Superior temporal gyrus (tissue), 1 donor: ENCODE results near the gene LGR6.
"Not testable (repeated sequence)": the region's sequence is repeated elsewhere in the genome, so short reads cannot be mapped to it uniquely, and the experiment has no call there.

Experiments
- DNase-seq: peaks from one replicate; pipeline ENCODE4 v3.0.0-alpha.2; 2016; ENCODE audit errors: extremely low spot score

The LGR6 gene

DNA sequence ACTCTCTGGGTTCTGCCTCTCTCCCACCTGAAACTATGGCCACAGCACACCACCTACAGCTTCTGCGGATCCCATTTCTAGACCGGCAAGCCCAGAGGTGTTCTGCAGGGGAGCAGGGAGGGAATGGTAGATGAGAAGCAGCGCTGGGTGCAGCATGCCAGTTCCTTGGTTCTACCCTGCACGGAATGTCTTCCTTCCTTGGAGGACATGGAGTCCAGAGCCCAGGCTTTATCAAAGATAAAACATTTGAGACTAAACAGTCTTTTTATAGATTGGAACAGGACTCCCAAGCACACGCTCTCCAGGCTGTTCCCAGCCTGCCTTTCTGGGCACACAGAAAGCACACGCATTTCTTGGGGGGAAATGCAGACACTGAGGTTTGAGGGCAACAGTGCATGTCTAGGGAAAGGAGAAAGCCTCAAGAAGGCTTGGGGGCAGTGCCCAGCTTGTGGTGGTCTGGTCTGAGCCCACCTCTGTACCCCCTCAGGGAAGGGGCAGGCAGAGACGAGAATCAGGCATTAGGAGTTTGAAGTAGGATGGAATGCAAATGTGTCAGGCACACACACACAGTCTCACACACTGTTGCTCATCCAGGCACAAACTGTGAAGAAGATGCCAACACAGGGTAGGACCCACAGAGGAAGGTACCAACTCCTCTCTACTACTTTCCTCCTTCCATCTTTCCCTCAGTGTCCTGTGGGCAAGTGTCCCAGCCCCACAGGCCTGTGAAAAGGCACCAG, 29.7 kb downstream of the LGR6 start:
- DNase-seq, result peak; percentile 27

DNA sequence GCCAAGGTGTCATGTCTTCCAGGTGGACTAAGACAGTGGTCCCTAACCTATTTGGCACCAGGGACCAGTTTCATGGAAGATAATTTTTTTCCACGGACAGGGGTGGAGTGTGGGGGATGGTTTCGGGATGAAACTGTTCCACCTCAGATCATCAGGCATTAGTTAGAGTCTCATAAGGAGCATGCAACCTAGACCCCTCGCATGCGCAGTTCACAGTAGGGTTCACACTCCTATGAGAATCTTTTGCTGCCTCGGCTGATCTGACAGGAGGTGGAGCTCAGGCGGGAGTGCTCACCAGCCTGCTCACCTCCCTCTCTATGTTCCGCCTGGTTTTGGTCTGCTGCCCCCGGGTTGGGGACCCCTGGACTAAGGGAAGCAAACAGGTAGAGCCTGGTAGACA, 30.9 kb downstream of the LGR6 start:
- DNase-seq, result no peak

DNA sequence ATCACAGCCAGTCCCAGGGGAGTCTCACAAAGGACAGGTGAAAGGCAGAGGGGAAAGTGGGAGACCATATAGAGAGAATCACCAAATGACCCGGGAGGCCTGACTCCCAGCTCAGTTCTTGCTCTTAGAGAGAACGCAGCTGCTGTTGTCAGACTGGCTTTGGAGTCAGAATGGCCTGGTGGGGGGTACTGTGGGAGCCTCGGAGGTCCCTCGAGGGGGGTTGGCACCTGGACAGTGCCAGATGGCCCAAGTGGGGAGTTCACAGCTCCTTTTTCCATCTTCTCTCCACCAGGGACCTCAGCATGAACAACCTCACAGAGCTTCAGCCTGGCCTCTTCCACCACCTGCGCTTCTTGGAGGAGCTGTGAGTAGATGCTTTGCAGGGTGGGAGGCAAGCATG, 31.5 kb downstream of the LGR6 start:
- DNase-seq, result no peak

DNA sequence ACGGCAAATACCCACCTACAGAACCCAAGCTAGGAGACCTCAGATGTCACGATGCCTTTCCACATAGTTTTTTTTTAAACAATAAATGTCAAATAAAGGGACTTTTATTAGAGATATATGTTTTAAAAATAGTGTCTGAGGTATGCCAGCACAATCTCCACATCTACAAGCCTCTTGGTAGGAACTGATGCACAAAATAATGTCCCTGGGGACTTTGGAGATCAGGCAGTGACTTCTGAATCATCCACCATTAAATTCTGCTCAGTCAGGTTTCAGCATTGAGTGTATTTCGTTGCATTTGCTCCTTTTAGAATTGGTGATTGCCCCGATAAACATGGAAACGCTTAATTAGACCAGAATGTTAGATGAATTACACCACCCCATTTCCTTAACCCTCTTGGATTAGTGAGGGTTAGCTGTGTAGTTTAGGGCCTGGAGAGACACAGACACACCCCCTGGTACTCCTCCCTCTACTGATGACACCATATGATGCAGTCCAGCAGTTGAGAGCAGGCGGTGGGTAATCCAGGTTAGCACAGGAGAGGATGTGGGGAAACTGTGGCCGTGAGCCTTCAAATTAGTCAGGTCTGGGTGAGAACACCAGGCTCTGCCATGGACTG, 33.6 kb downstream of the LGR6 start:
- DNase-seq, result no peak

DNA sequence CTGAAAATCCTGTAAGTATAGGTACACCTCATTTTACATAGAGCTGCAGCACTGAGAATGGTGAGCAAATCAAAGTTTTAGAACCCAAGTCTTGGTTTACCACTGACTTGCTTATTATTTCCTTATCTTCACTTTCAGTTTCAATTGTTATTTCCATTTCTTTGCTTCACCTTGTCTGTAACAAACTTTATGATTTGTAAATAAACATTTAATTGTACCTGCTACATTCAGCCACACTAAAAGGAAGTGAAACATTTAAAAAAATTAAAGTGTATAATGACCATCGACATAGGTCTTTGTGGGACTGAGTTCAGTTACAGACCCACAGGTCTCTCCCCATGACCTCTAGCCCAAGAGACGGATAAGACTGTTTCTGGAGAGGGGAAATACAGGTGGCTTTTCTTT, 34.4 kb downstream of the LGR6 start:
- no peak for DNase-seq

DNA sequence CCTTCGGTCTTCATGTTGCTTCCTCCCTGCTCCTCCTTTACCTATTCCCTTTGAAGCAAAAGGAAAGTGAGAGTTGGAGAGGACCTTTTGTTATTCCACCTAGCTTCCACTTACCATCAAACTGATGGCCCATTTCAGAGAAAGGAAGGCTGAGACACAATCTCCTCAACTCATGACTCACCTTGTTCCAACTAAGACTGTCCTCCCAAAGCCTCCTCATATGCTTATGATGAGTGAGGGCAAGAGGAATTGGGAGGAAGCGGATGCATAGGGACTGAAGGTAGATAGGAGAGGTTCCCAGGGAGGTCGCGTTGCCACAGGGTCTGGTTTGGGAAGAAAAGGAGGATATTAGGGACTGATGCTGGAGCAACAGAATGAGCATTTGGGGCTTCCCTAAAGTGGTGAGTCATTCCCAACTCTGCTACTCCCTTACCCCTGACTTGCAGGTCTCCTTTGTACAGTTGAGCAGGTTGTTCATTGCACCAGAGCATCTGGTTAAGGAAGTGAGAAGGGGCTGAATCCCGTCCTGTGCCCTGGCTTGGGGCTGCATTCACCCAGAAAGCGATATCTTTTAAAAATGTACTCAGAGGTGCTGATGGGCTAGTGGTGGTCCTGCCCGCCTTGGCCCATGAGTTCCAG, 35.0 kb downstream of the LGR6 start:
- DNase-seq, result no peak

DNA sequence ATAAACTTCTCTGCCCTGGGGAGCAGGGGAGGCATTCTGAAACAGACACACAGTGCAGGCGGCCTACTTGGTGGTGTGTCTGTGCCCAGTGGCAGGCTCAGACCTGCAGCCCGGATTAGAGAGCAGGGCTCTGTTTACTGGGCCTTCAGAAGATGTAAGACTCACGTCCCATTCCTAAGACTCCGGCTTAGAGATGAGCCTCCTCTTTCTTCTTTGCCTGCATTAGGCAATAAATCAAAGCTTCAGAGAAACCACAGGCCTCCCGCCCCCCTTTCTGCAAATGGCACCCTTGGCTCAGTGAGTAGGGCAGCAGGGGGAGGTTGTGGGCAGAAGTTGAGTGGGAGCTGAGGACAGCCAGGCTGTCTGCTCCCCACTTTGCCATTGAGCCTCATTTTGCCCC, 35.8 kb downstream of the LGR6 start:
- DNase-seq, result no peak

DNA sequence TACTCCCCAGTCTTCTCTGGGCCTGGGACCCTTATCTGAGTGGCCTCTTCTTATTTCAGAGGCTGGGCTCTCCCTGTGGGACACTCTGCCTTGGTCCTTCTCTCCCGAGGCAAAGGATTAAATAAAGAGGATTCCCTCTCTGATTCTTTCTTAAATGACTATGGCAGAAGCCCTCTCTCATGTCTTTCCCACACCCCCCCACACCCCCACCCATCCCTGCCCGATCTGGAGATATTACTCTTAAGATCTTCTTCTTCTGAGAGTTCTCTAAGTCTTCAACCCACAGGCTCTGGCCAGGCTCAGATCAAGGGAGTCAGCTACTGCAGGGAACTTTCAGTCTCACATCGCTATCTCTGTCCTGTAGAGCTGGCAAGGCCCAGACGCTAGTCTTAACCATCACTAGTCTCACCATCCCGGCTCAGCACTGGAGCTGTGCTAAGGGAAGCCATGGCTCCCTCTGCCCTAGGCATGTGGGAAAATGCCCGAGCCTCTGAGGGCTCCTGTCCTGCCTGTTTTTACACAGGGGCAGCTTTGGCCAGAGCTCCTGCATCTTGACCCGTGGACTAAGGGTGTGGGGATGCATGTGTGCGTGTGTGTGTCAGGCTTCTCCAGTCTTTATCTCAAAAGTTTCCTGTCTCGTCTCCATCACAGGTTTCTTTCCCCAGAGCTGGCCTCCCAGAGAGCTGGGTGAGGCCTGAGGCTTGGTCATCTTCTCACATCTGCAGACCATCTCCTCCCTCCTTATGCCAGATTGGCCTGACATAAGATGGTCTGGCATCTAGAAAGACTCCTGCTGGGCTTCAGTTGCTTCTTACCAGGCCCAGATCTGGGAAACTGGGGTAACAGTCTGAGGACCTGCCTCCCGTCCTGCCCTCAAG, 36.7 kb downstream of the LGR6 start:
- DNase-seq, result no peak

DNA sequence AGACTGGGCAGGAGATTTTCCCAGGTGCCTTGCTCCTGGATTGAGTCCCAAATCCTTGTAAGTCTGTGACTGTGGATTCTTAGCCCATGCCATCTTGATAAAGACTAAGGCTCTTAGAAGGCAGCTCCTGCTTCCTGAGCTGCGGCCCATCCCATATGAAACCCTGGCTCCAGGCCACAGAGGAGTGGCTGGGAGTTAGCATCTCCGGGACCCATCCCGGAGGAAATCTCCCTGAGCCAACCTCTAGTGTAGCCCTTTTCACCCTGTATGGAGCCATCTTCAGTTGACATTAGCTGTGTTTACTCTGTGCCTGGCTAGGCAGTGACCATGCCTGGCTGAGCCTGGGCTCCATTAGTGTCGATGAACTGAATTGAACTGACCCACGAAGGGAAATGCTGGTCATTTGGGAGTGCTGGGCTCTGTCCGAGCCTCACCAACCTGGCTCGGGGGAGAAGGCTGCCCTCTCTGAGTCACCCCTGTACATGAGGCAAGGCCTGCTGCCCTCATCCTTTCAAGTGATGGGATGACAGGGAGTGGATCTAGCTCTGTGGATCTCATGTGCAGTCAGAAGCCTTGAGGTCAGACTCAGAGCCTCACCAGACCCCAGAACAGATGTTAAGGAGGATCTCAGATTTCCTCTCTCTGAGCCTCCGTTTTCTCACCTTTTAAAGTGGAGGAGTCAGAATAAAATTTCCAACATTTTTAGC, 37.5 kb downstream of the LGR6 start:
- no peak for DNase-seq

DNA sequence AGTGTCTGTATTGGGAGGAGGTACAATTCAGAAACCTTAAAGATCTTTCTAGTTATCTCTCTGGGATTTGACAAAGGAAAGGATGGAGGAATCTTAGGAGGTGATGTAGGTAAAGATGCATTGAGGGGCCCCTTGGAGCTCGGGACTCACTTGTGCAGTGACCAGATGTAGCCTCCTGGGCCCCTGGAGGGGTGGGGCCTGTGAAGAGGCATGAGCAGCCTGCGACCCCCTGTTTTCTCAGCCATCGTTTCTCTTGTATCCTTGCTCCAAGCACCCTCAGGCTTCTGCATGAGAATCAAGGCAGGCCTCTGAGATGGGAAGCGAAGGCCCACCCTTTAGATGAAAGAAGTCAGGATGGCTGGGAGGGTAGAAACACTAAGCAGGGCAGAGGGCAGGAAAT, 39.6 kb downstream of the LGR6 start:
- no peak for DNase-seq

DNA sequence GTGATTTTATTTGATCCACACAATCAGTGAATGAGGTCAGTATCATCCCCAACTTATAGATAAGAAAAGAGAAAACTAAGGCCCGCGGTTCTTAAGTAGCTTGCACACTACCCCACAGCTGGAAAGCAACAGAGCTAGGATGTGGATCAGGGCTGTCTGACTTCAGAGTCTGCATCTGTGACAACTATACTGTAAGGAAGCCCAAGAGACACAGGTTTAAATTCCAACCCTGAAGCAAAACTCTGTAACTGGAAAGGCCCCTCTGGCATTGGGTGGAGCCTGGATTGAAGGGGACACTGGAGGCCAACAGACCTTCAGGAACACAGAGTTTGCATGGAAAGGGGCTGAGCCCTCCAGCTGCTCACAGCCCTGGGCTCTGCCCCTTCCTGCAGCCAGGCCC, 40.2 kb downstream of the LGR6 start:
- DNase-seq, result no peak

DNA sequence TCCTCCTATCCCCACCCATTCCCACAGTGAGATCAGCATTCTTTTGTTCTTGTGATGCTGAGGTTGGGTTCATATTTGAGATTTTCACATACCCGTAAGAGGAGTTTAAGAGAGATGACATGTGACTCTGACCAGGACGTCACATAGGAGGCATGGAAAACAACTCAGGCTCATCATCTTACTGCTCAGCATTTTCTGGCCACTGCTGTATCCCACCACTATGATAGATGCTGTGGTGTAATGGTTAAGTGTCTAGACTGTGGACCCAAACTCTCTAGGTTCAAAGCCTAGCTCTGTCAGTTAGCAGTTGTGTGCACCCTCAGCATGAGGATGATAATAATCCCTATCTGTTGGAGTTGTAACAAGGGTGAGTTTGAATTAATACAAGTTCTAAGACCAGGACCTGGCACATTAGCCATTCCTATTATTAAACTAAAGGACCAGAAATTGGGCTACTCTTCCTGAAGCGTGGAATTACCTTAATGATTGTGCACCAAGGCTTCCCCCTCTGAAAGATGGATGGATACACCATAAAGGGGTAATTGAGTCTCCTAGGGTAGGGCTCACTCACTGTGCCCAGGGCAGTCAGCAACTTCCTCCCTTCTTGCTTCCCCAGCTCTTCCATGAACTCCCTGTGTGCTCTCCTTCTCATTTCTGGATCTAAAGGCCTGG, 40.9 kb downstream of the LGR6 start:
- DNase-seq, result no peak

DNA sequence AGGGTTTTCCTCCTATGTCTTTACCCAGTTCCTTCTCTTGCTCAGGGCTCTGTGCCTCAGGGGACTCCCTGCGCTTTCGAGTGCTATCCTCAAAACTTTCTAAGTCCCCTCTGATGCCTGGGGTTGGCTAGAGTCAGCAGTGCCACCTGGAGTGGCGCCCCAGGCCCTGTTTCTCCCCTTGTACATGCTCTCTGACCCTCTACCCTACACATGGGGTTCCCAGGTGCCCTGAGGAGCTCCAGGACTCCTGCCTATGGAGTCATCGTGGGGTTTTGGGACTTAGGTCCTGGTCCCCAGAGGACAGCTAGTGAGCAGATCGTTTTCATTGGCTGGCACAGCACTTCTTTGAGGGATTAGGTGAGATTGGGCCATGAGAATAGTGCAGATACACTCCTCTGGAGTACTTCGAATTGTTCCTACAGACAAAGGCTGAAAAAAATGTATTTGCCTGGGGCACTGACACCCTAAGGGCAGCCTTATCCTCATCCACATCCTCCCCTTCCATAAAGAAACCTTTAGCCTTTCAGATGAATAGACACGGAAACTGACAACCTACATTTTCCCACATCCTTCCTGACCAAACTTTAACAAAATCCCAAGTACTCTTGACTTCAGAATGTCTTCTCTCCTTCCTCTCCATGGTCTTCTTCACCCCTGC, 41.5 kb downstream of the LGR6 start:
- DNase-seq, result no peak

DNA sequence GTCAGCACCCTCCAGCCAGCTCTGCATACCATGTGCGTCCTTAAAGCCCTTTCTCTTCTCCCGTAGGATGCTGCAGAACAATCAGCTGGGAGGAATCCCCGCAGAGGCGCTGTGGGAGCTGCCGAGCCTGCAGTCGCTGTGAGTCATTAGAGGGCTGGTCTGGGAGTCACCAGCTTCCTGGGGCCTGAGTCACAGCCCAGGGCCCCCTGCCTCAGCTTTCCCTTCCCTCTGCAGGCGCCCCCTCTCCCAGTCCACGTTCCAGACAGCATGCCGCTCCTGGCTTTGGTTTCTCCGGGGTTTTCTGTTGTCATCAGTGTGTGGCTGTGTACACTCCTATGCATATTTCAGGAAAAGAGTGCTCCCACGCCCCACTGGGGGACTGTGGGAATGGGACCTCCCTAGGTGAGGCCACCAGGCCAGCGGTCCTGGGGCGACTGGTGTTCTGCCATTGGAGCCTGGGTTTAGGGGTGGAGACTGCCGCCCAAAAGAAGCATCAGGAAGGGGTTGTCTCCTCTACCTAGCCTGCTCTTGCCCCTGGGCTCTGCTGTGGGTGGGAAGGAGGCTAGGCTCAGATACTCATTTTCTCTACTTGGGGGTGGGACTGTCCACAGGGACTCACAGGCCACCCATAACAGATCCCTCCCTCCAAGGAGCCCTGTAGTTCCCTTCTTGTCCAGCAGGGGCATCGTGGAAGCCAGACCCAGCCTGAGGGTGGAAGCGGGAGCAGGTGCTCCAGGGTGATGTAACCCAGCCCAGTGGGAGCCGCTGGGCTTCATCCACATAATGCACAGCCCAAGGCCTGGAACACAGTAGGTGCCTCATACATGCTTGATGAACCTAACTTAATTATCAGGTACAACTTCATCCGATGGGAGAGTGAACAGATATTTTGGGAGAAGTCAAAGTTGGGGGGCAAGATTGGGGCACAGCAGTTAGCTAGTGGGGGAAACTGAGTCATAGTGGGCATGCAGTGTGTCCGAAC, 42.5 kb downstream of the LGR6 start:
- DNase-seq, result peak; percentile 34

DNA sequence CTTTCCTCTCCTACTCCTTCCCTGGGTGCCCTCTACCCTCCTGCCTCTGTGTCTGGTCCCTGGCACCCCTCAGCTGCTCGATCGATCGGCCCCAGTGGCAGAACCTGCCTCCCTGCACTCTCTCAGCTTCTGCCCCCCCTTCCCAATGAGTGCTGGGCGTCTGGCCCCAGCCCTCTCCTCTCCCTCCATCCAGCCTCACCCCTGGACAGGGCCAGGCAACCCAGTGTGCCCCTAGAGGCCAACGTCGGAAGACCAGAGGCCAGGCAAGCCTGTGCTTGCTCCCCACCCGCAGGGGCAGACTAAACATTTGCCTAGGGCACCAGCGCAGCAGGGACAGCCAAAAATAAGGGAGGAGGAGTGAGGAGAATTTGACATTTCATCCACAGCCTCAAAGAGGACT, 43.5 kb downstream of the LGR6 start:
- no peak for DNase-seq

DNA sequence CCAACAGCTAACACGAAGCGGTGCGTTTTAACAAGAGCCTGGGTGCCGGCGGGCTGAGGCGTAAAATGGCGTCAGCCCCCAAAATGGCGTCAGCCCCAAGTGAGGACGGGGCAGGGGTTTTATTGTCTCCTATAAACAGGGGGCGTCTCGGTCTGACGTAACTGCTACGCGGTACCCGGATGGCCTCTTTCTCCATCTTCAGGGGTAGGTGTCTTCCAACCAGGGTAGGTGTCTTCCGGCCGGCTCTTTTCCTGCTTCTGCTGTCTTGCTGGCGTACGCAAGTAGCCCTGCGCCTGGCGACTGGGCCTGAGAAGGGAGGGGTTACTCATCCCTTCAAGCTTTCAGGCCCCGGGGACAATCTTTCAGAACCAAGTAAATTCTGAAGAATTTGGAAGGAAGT, 45.3 kb downstream of the LGR6 start:
- DNase-seq, result no peak

DNA sequence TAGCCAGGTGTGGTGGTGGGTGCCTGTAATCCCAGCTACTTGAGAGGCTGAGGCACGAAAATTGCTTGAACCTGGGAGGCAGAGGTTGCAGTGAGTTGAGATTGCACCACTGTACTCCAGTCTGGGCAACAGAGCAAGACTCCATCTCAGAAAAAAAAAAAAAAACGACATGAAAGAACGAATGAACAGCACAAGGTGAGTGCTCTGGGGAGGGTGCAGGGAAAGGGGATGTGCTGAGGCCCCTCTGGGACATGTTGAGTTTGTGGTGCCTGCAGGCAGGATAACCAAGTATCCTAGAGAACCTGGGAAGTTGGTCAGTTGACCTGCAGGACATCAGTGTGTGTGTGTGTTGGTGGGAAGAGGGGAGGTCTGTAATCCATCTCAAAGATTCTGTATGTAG, 46.6 kb downstream of the LGR6 start:
- not testable (repeated sequence) for DNase-seq

DNA sequence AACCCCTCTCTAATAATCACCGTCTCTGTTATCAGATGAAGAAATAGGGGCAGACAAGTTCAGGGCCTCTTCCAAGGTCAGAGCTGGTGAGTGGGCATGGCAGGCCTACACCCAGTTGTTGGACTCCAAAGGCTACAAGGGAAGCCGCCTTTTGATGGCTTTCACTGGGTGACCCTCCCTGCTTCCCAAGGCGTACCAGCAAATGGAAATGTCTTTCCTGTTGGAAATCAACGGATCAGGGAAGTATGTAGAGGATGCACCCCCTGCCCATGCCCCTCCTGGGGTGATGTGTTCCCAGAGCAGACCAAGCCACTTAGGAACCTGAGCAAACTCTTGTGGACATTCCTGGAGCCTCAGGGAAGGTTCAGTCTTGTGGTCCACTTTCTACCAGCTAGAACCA, 47.4 kb downstream of the LGR6 start:
- no peak for DNase-seq

DNA sequence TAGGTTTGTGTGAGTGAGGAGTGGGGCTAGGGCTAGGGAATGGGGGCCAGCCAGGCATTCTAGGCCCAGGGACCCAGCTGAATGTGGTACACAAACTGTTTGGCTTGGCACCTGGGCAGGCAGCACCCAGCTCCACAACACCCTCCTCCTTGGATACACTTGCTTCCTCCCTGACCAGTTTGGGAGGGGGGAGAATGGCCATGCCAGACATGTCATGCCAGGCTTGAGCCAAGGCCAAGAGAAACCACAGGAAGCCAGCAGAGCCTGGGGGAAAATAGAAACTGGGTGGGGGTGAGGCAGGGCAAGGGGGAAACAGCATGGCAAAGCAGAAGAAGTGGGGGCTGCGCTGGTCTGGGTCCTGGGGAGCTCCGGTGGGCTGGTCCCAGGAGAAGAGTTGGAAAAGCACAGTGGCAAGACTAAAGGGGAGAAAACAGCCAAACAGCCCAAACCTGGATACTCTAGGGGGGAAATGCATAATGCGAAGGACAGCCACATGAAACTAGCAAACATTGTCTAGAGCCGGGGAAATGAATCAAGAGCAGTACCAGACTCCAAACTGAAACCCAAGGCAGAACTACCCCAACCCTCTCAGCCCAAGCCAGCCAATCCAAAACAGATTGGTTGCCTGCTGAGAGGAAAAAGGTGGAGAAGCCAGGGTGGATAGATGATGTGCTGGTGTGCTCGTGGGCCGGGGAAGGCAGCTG, 47.9 kb downstream of the LGR6 start:
- no peak for DNase-seq
